Glomerular visceral epithelial cell (primary cell): ENCODE data around the gene CLASP1.
"Not testable (repeated sequence)": the region's sequence is repeated elsewhere in the genome, so short reads cannot be mapped to it uniquely, and the experiment has no call there.

Experiments
- DNase-seq: peaks from one replicate; pipeline ENCODE4 v3.0.0-alpha.2; 2016; ENCODE audit errors: extremely low spot score

CLASP1 gene

DNA sequence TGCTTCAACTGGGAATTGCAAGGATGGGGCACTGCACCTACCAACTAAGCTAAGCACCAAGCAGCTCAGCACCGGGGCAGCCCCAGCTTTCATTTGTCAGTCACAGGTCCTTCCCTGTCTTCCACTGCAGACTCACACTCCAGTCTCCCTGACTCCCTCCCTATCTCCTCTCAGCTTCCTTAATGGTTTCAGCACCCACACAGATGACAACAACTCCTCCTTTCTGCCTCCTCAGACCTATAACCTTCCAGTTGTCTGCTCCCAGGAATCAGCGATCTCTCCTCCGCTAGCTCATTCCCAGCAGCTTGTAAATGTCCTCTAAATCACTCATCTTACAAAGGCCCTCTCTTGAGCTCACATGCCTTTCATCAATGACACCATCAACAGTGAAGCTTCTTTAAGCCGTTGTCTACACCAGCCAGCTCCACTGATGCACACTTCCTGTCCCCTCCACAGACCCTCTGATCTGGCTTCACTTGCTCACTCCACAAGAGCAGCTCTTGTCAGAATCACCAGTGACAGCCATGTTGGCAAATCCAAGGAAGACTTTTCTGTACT lies 32.1 kb downstream of the CLASP1 start:
- DNase-seq = peak; percentile 29

DNA sequence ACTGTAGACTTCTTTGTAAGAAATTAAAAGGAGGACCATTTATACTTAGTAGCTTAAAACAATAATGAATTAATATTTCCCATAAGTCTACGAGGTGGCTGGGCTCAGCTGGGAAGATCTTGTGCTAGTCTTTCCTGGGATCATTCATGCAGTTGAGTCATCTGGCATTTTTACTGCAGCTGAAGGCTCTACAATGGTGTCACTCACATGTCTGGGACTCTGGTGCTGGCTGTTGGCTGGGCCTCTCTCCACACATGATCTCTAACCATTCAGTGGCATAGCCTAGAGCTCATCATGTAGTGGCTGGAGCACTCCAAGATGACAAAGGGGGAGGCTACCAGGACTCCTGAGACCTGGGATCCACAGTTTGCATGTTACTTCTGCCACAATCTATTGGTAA lies 35.5 kb downstream of the CLASP1 start:
- DNase-seq = no peak

DNA sequence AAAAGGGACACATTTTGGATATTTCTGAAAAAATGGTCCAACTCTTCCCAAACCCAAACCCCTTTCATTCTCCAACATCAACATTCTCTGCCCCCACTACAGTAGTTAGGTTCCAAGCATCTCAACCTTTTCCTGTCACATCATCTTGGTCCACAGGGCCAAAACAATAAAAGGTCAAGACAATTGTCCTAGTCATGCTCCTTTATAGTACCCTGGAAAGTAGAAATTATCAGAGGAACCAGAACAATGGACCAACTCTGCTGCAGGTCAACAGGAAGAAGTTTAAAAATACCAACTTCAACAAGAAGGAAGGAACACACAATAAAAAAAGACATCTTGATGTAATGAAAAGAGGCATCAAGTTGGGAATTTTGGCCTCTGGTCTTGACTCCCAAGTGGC lies 36.1 kb downstream of the CLASP1 start:
- no peak for DNase-seq

DNA sequence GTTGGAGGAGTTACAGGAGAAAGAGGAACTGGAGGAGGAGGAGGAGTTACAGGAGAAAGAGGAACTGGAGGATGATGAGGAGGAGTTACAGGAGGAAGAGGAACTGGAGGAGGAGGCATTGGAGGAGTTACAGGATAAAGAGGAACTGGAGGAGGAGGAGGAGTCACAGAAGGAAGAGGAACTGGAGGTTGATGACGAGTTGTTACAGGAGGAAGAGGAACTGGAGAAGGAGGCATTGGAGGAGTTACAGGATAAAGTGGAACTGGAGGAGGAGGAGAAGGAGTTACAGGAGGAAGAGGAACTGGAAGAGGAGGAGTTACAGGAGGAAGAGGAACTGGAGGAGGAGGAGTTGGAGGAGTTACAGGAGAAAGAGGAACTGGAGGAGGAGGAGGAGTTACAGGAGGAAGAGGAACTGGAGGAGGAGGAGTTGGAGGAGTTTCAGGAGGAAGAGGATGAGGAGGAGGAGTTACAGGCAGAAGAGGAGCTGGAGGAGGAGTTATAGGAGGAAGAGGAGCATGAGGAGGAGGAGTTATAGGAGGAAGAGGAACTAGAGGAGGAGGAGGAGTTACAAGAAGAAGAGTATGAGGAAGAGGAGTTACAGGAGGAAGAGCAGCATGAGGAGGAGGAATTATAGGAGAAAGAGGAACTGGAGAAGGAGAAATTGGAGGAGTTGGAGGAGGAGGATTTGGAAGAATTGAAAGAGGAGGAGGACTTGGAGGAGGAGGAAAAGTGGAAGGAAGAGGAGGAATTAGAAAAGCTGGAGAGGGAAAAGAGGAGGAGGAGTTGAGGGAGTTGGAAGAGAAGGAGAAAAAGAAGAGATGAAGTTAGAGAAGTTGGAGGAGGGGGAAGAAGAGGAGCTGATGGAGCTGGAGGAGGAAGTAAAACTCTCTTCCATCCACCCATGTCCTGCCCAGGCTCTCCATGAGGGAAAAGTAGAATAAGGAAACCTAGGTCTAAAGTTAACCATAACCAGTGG lies 37.2 kb downstream of the CLASP1 start:
- no peak for DNase-seq

DNA sequence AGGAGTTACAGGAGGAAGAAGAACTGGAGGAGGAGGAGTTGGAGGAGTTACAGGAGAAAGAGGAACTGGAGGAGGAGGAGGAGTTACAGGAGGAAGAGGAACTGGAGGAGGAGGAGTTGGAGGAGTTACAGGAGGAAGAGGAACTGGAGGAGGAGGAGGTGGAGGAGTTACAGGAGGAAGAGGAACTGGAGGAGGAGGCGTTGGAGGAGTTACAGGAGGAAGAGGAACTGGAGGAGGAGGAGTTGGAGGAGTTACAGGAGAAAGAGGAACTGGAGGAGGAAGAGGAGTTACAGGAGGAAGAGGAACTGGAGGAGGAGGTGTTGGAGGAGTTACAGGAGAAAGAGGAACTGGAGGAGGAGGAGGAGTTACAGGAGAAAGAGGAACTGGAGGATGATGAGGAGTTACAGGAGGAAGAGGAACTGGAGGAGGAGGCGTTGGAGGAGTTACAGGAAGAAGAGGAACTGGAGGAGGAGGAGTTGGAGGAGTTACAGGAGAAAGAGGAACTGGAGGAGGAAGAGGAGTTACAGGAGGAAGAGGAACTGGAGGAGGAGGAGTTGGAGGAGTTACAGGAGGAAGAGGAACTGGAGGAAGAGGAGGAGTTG lies 38.1 kb downstream of the CLASP1 start:
- DNase-seq = not testable (repeated sequence)

DNA sequence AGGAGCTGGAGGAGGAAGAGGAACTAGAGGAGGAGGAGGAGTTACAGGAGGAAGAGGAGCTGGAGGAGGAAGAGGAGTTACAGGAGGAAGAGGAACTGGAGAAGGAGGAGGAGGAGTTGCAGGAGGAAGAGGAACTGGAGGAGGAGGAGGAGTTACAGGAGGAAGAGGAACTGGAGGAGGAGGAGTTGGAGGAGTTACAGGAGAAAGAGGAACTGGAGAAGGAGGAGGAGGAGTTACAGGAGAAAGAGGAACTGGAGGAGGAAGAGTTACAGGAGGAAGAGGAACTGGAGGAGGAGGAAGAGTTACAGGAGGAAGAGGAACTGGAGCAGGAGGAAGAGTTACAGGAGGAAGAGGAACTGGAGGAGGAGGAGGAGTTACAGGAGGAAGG lies 38.8 kb downstream of the CLASP1 start:
- not testable (repeated sequence) for DNase-seq

DNA sequence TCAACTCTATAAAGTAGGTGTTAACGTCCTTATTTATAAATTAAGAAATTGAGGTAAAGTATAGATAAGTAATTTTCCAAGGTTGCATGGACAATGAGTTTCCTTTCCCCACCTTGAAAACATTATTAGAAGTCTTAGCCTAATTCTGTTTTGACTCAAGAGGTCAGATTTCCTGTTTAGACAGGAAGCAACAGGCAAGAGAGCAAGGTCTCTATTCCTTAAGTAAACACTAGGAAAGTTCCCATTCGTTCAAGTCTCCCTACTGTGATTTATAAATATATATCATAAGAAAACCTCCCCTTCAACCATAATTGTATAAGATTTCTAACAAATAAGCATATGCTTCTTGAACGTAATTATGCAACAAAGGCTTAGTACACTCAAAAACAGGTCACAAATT lies 40.3 kb downstream of the CLASP1 start:
- DNase-seq = no peak

DNA sequence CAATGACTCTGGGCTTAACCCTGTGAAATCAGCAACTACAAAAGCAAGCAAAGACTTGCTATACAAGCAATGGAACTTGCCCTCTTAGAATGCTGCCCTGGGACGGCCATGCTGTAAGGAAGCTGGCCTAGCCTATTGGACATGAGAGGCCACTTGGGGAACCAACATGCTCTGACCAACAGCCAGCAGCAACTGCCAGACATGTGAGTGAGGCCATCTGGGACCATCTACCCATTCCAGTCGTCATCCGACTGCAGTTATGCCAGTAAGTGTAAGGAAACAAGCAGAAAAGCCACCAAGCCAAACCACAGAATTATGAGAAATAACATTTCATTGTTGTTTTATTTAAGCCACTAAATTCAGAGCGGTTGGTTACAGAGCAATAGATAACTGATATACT lies 40.9 kb downstream of the CLASP1 start:
- DNase-seq = no peak

DNA sequence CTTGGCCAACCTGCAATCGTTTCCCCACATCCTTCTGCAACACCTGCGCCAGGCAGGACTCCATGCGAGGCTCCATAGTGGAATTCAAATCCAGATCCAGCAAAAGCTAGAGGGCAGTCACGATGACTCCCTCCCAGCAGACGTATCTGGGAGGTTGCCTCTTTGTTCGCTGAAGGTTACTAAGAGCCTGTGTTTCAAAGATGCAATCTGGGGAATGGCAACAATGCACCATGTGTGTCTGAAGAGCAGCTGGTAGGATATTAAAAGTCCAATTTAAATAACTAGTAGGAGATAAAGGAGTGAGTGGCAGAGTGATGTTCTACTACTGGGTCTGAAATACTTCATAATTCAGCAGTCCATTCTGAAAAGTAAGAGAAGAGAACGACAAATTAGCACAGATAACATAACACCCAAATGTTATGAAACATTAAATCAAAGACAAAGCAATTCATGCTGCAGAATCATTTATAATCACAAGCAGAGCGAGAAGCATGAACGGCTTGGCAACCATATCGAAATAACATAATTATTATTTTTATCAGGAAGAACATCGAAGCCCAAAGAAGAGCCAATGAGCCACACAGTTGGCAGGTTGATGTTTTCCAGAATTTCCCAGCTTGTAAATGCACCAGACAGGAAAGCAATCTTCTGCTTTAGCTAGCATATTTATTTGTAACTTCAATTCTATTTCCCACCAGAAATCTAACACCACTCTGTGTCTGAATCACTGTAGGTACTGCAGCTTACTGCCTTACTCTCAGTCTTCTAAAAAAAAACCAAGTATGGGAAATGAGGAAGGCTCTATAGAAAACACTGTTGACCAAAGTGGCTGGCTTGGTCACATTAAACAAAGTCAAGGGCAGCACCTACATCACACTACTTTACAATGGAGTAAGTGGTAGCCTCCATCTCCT lies 43.2 kb downstream of the CLASP1 start:
- no peak for DNase-seq

DNA sequence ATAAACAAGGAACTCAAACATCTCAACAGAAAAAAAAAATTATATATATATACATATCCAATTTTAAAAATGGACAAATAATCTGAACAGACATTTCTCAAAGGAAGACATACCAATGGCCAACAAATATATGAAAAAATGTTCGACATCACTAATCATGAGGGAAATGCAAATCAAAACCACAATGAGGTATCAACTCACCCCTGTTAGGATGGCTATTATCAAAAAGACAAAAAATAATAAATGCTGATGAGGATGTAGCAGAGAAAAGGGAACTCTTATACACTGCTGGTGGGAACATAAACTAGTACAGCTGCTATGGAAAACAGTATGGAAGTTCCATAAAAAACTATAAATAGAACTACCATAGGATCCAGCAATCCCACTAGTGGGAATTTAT lies 46.1 kb downstream of the CLASP1 start:
- DNase-seq = no peak

DNA sequence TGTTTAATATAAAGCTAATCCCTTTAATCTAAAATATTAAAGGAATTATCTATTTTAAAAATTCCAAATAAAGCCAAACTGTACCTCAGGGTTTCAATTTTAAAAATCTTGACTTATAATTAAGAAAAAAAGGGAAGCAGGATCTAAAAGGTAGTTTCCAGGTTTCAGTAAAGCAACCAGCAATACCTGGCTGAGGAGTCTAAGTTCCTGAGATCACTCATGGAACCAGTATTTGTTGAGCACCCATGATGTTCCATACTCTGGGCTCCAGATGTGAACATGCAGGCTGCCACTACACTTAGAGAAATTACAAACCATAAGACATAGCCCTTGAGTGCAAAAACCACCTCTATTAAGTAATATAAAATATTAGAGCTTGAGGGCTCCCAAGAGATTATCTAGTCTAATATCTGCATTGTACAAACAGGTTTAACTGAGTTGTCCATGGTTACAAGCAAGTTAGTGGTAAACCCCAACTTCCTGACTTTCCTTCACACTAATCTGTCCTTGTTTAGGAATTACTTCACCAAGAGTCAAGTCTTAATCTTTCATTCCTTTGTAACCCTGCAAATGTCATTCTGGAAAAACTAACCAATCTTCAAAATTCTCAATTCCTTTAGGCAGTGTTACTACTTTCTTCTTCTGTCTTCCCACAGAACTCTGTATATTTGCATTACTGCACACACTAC lies 49.2 kb downstream of the CLASP1 start:
- DNase-seq = no peak

DNA sequence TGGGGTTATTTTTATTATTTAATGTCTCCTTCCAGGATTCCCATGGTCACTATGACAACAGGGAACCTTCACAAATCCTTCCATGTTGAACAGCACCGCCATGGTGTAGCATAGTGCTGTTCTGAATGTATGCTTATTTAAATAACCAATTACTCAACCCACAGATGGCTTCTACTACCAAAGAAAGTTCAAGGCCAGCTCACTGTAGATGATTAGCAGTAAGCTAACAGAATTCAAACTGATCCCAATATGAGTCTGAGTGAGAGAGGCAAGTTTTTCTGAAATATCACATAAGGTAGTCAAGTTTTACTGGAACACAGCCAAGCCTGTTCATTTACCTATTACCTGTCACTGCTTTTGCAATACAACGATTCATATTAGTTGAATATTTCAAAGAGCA lies 51.2 kb downstream of the CLASP1 start:
- DNase-seq = no peak

DNA sequence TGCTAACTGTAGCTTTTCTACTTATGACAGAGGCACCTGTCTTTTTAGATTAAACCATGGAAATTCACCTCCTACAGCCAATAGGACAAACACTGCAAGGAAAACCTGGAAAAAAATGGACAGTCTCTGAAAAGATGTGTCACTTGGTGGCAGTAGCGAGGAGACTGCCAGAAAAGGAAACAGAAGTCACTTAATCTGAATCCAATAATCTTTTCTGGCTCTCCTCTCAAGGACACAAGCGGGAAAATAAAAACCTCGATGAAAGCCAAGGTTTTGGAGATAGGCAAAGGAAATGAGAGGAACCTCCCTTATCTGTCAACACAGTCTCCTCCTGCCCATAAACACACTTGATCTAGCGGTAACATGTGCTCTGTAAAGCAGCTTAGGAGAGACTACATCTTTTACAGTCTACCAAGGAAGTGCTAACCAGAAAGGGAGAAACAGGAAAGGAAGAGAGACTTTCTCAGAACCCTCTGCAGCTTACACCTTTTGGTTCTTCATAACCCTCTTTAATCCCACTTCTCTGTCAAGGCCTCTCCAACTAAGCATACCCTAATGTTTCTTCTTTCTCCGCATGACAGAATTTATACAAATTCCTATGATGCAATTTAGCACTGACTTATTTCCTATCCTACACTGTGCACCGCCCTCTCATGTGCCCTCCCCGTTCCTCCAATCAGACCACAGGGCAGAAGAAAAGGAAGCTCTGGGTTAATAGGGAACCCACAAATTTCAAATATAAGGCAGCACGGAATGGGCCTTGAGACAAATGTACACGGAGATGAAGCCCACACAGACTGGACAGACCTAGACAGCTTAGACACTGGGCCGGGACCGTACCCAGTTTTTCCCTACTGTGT lies 52.8 kb downstream of the CLASP1 start:
- DNase-seq = peak; percentile 75

DNA sequence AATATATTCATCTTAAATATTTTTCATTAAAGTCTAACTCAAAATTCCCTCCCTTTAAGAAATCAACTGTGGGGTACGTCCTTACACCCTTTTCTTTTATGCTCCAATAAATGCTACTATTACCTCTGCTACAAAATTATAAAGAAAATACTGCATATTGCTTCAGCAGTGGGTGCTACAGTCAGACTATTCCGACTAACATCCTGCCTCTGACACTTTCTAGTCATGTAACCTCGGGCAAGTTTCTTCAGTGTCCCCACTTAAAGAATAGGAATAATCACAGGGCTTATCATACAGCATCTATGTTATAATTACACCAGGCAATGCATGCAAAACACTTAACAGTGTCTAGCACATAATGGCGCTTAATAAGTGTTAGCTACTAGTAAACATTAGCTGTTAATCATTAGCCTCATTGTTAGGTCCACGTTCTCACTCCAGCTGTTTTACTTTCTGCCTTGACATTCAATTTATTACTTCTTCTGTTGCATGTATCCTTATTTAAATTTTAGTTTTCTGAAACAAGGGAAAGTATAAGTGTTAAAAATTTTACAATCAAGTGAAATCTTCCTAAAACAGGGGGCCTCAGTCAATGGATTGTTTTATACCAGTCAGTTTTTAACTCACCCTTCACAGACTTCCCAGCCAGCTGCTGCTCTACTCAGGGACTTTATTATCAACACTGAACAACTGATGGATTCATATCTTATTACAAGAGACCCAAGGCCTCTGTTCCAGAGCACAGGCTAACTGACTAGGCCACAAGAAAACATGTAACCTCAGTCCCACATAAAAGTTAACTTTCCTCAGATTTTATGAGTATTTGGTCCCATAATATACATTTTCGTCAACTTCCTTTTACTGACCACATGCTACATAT lies 54.0 kb downstream of the CLASP1 start:
- no peak for DNase-seq

DNA sequence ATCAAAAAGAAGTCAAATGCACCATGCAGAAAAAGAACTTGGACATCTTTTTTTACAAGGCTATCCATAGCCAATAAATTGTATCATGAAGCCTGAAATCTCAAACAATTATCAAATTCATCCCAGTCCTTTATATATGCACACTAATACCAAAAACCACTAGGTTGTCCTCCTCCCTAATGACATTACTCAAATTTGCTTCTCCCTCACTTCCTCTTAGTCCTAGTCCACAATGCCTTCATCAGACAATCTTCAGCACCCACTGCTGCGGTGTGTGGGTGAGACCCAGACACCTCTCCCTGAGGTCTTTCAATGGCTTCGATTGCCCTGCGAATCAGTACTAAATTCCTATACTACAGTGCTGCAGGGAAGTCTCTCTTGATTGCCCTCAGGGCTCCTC lies 58.1 kb downstream of the CLASP1 start:
- no peak for DNase-seq

DNA sequence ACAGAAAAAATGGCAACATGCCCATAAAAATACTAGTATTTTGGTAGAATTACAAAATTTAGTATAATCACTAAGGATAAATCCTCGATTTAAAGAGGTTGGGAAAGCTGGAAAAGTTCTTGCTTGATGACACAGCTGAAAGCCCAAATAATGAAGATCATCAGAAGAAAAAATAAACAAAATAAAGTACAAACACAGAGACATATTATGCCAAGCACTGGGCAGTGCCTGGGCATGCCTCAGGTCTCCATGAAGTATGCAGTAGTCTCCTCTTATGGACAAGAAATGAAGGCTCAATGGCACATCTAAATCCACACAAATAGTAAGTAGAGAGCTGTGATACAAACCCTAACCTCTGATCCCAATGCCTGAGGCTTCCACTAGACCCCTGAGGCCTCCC lies 60.9 kb downstream of the CLASP1 start:
- DNase-seq = no peak

DNA sequence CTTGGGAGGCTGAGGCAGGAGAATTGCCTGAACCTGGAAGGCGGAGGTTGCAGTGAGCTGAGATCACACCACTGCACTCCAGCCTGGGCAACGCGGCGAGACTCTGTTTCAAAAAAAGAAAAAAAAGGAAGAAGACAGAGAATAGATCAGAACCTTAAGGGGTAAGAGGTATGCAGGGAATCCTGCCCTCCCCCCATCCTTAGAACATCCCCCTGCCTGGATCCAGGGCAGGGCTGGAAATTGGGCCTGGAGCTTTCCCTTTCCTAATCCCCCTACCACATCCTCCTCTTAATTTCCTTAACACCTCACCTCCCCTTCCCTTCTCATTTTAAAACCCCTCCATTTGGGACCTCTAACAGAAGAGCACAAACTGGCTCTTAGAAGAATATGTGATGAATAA lies 62.1 kb downstream of the CLASP1 start:
- no peak for DNase-seq

DNA sequence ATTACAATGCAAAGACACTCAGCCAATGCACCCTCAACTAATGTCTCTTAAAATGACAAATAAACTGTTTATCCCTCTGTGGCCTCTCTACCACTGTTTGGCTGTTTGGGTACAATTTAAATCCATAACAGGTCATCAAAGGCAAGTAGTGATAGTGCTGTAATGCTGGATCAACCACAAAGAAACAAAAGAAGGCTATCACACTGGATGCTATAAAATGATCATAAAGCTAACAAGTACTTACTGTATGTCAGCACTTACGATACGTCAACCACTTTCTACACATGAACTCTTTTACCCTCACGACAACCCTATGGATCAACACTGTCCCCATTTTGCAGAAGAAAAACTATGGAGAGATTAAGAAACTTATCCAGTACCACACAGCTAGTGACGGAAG lies 64.5 kb downstream of the CLASP1 start:
- no peak for DNase-seq

DNA sequence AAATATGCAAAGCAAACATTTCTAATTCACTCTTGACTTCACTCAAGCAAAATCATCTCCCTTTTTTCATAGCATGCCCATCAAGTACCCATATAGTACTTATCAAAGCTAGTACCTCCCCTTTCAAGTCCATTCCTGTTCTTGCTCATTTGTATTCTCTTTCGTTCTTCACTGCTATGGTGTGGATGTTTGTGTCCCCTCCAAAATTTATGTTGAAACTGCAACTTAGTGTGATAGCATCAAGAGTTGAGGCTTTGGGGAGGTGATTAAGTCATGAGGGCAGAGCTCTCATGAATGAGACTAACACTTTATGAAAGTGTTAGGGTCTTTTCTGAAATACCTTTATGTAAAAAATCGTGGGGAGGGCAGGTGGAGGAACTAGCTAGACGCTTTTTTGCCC lies 65.7 kb downstream of the CLASP1 start:
- no peak for DNase-seq
